Medulla oblongata (tissue), 1 donor: ENCODE data around the gene FAM185A.
"Not testable (repeated sequence)": the region's sequence is repeated elsewhere in the genome, so short reads cannot be mapped to it uniquely, and the experiment has no call there.

Experiments used
- DNase-seq: peaks from one replicate; pipeline ENCODE4 v3.0.0-alpha.2; 2015; ENCODE audit errors: extremely low spot score

The FAM185A gene

DNA sequence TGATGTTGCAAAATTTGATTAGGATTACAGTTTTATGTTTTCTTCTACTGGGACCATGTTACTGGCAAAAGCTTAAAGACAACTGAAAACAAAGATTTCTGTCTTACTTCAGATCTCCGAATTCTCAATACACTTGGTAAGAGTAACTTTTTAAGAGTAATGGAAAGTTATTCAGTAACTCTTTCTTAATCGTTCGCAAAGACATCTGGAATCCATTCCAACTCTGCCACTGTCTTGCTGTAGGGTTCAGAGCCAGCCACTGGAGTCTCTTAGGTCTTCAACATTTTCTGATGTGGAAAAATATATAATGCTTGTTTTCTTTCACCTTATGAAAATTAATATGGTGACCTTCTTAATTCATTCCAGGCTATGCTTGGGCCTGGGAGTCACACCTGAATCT is 29.9 kb downstream of the FAM185A start:
- not testable (repeated sequence) for DNase-seq

DNA sequence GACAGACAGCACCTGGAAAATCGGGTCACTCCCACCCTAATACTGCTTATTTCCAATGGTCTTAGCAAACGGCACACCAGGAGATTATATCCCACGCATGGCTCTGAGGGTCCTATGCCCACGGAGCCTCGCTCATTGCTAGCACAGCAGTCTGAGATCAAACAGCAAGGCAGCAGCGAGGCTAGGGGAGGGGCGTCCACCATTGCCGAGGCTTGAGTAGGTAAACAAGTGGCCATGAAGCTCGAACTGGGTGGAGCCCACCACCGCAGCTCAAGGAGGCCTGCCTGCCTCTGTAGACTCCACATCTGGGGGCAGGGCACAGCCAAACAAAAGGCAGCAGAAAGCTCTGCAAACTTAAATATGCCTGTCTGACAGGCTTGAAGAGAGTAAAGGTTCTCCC is 32.1 kb downstream of the FAM185A start:
- not testable (repeated sequence) for DNase-seq

DNA sequence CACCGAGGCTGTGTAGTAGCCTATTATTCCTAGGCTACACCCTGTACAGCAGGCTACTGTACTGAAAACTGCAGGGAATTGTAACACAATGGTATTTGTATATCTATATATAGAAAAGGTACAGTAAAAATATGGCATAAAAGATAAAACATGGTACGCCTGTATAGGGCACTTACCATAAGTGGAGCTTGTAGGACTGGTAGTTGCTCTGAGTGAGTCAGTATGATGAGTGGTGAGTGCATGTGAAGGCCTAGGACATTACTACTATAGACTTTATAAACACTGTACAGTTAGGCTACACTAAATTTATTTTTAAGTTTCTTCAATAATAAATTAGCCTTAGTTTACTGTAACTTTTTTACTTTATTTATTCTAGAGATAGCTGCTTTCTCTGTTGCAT is 40.0 kb downstream of the FAM185A start:
- DNase-seq: not testable (repeated sequence)

- DNase-seq: not testable (repeated sequence)
Measured at GRCh38 chr7:102790364-102791100, 41.7 kb downstream of the FAM185A start.

- DNase-seq: not testable (repeated sequence)
Measured at GRCh38 chr7:102791367-102791766, 42.6 kb downstream of the FAM185A start.

DNA sequence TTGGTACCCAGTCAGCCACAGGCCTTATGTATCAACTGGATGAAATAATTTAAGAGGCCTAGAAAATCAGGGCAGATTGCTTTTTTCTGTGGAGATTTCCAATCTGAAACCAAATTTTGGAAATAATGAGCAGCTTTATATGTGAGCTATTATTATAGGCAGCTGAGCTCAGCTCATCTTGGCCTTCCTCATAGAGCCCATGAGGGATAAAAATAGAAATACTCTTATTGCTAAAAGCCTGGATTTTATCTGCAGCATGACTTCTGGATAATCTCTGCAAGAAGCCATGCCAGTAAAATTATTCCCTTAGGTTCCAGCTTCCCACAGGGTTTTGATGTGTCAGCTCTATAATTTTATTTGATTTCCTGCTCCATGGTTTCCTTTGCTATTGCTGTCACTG is 43.0 kb downstream of the FAM185A start:
- DNase-seq: not testable (repeated sequence)

- DNase-seq: not testable (repeated sequence)
Measured at GRCh38 chr7:102794567-102794966, 45.8 kb downstream of the FAM185A start.

- not testable (repeated sequence) for DNase-seq
Measured at GRCh38 chr7:102795987-102796595, 47.3 kb downstream of the FAM185A start.

DNA sequence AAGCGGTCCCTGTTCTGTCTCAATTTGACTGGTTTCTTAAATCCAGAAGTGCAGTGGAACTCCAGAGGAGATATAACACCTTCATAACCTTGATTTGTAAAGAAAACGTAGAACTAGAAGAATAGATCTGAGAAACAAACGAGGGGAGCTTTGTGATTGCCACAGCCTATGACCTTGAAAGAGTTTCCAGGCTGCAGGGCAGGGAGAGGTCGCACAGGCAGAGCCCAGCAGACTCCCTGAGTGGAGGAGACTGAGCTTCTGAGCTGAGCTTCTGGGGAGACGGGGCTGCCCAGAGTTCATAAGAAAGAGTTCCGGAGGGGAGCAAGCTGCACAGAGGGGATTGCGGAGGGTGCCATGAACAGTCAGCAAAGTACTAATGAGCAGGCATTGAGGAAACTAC is 57.8 kb downstream of the FAM185A start:
- DNase-seq: no peak

DNA sequence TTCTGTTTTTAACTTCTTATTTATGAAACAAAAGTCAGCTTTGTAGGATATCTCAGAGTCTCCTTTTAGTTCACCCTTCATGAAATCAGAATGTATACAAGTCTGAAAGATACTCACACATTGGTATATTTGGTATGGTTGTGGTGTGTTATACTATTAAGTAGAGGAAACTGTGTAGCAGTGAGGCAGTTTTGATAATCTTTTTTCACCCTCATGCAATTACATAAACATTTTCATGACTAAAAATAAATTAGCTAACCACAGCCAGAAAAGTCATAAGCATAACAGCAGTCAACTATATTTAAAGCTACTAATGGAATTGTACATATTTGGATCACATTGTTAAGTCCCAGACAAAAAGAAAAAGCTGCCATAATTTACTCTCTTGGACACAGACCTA is 62.1 kb downstream of the FAM185A start:
- no peak for DNase-seq

DNA sequence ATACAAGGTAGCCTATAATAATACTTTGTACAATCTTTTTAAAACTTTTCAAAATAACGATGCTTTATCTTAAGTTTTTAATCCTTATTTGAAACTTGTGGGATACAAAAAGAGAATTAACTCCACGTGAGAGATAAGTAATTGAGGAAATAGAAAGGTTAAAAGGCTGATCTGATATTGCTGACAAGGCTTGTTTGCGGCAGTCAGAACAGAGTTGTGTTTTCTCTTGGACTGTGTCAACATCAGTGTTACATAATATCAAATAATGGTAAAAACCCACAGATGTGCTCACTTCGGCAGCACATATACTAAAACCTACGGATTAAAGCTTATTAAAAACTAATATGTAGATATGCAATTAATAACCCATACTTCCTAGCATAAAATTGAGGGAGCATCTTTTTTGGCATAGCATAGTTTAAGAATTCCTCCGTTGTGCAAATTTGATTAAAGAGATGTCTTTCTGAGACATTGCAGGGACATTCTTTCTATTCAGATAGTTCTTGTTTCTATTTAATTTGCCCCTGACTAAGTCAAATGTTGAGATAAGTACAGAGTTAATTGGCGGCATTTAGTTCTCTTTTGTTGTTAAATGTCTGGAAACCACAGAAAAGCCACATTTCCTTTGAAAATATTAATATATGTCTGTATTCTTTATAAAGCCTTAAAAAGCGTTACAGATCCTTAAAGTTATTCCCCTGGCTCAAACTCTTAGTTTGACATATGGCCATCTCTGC is 63.3 kb downstream of the FAM185A start:
- no peak for DNase-seq

GRCh38 chr7:102813191-102814024 is 64.6 kb downstream of the FAM185A start:
- DNase-seq: no peak

- no peak for DNase-seq
Measured at GRCh38 chr7:102814025-102814471, 65.2 kb downstream of the FAM185A start.

DNA sequence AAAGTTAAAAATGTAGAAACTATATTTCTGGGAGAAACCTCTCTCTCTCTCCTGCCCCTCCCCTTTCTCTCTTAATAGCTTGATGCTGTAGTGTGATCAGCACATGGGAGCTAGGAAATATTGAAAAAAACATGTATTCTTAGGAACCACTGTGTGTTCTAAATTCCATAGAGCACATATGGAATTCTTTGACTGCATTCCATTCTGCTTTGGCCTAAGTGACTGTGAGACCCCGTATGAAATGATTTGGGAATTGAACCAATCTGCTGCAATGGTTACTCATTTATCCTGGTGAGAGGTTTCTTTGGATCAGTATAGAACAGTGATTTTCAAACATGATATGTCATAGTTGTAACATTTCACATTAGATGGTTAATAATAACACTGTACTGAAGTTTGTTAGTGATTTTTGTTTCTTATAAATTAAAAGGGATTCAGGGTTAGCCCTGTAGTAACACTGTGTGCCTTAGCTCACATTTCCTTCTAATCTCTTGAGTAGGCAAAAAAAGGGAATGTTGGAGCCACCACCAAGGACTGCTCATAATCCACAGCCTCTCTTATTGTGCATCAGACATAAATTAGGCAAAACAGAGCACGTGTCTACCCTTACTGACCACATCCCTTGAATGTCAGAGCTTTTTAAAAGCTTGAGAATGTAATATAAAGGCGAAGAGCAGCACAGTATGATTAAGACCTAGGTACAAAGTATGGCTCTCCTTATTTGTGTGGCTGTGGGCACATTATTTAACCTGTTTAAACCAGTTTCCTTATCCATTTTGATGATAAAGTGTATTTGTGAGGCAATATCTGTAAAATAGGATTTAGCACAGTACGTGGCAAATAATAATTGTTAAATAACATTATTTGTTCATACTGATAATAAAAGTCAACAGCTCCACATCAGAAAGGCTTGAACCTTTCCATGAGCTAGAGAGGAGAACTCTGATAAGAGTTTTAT is 69.1 kb downstream of the FAM185A start:
- DNase-seq: no peak

DNA sequence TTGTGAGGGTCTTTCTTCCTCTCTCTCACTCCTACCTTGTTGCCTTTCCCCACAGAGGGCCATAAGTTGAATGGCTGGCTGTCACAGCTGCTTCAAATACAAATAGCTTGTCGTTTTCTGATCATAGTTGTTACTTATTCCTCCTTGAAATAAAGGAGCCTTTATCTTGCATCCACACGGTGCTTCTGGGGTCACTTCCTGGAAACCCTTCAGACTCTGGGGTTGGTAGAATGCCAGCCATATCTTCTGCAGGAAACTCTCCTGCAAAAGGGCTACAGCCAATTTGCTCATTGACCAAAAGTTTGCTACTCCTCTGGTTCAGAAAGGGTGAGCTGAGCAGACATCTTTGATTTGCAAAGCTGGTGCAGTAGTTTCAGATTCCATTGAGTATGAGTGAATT is 70.4 kb downstream of the FAM185A start:
- no peak for DNase-seq

DNA sequence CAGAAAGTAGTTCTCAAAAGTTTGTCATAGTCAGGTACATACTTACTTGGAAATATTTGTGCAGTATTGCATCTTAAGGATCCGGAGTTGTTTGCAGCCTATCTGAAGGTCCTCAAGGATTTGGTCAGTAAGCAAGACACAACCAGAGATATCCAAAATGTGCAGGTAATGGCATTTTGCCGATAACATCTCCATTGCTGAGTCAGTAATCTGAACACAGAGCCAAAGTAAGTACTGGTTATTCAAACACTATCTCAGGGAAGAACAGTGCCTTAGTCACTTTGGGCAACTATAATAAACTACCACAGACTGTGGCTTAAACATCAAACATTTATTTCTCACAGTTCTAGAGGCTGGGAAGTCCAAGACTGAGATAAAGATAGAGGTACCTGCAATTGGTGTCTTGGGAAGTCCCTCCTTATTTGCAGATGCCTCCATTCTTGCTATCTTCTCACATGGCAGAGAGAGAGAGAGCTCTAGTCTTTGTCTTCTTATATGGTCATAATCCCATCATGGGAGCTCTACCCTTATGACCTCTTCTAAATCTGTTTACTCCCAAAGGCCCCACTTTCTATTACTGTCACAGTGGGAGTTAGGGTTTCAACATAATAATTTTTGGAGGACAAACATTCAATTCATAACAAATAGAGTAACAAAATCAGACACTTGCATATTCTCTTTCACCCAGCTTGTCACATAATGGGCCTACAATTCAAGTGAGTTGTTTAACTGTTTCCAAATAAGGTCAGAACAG is 73.4 kb downstream of the FAM185A start:
- DNase-seq: no peak

GRCh38 chr7:102823390-102824119 is 74.8 kb downstream of the FAM185A start:
- no peak for DNase-seq

- no peak for DNase-seq
Measured at GRCh38 chr7:102828286-102828685, 79.5 kb downstream of the FAM185A start.

DNA sequence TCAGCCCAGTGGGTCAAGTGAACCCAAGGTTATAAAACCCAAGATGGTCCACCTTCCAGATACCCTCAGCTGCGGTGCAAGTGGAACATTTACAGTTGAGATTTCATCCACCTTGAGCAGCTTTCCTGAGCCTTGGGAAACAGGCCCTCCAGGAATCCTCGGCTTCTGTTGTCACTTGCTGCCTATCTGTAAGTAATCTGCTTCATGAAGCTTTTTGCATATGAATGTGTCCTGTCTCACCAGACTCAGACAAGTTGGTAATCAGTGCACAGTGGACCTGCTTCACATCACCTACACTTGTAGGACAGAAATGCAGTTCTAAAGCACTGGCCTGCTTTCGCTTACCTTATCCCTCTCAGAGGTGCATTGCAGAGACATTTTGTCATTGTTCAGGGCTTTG is 80.3 kb downstream of the FAM185A start:
- DNase-seq: no peak
